DOHH2 (cell line): ENCODE results near the gene NHLRC2.

Source experiments
- H3F3A ChIP-seq: fragments of 200-600 bp; sonication (generic), shearing (Covaris generic); 2 replicates; pipeline ENCODE4 v1.6.0; 2016; ENCODE audit warnings: antibody characterized with exemption, mild to moderate bottlenecking; ENCODE audit not compliant: control insufficient read depth, insufficient read depth
- H3K27ac ChIP-seq: fragments of 200-600 bp; sonication (generic); 2 replicates; pipeline ENCODE4 v1.5.1; 2014; ENCODE audit warnings: low read depth, mild to moderate bottlenecking, low read length, moderate library complexity
- H3K27me3 ChIP-seq: fragments of 200-600 bp; sonication (generic); 2 replicates; pipeline ENCODE4 v1.6.1; 2014; ENCODE audit warnings: mild to moderate bottlenecking, low read length, mixed read lengths; ENCODE audit not compliant: control insufficient read depth
- H3K36me3 ChIP-seq: fragments of 200-600 bp; sonication (generic); 2 replicates; pipeline ENCODE4 v1.6.1; 2014; ENCODE audit warnings: mild to moderate bottlenecking, low read length, moderate library complexity, mixed read lengths; ENCODE audit not compliant: control insufficient read depth
- H3K4me1 ChIP-seq: fragments of 200-600 bp; sonication (generic); 2 replicates; pipeline ENCODE4 v1.6.1; 2014; ENCODE audit warnings: mild to moderate bottlenecking, low read length, mixed read lengths; ENCODE audit not compliant: control insufficient read depth
- H3K4me2 ChIP-seq: fragments of 200-600 bp; sonication (generic); 2 replicates; pipeline ENCODE4 v1.6.0; 2014; ENCODE audit warnings: mild to moderate bottlenecking, low read length, moderate library complexity
- H3K4me3 ChIP-seq: fragments of 200-600 bp; sonication (generic); 2 replicates; pipeline ENCODE4 v1.5.1; 2014; ENCODE audit warnings: mild to moderate bottlenecking, low read length, mixed read lengths
- H3K79me2 ChIP-seq: fragments of 200-600 bp; sonication (generic); 2 replicates; pipeline ENCODE4 v1.6.1; 2014; ENCODE audit warnings: mild to moderate bottlenecking, low read length, mixed read lengths; ENCODE audit not compliant: control insufficient read depth
- H3K9me2 ChIP-seq: fragments of 200-600 bp; sonication (generic); replicated peaks from 2 replicates; pipeline ENCODE4 v1.6.1; 2014; ENCODE audit warnings: mild to moderate bottlenecking, low read length, mixed read lengths; ENCODE audit not compliant: control insufficient read depth
- H3K9me3 ChIP-seq: fragments of 200-600 bp; sonication (generic); 2 replicates; pipeline ENCODE4 v1.6.1; 2014; ENCODE audit warnings: antibody characterized with exemption, low read length, mixed read lengths; ENCODE audit not compliant: control insufficient read depth, insufficient read depth
- H4K20me1 ChIP-seq: fragments of 200-600 bp; sonication (generic); 2 replicates; pipeline ENCODE4 v1.6.0; 2014; ENCODE audit warnings: low read depth, mild to moderate bottlenecking, antibody characterized with exemption, low read length, moderate library complexity; ENCODE audit not compliant: control insufficient read depth, insufficient read depth
- CTCF ChIP-seq: fragments of 200-600 bp; sonication (generic); IDR thresholded peaks from one replicate; pipeline ENCODE4 v1.5.1; 2014; ENCODE audit warnings: antibody characterized with exemption, mild to moderate bottlenecking, low read depth, low read length; ENCODE audit not compliant: poor library complexity, severe bottlenecking
- EZH2phosphoT487 ChIP-seq: fragments of 200-600 bp; sonication (generic); IDR thresholded peaks from 2 replicates; pipeline ENCODE4 v1.6.1; 2017; ENCODE audit warnings: borderline replicate concordance, mild to moderate bottlenecking, antibody characterized with exemption, low read length, moderate library complexity, mixed read lengths

NHLRC2 gene

GRCh38 chr10:113899952-113900598 is 45.6 kb downstream of the NHLRC2 start:
- Histone ChIP-seq H3K4me1 (no peaks in the 10 kb centered on the region), H3K36me3 (peaks cover 40% of the 10 kb centered on the region), H3K27ac (no peak overlapping the region), H3K27me3 (no peaks in the 10 kb centered on the region), H3K4me2 (no peak overlapping the region), H3K9me3 (no peaks in the 10 kb centered on the region), H3K79me2 (no peaks in the 10 kb centered on the region), H3K4me3 (no peak overlapping the region), H3F3A (no peaks in the 10 kb centered on the region), H4K20me1 (no peaks in the 10 kb centered on the region), H3K9me2 (no peaks in the 10 kb centered on the region)
- TF ChIP-seq EZH2phosphoT487 (no peak), CTCF (no peak)

GRCh38 chr10:113905756-113906155 is 51.3 kb downstream of the NHLRC2 start:
- H3K27ac ChIP-seq, result no peak overlapping the region
- peaks cover 58% of the 10 kb centered on the region for H3K36me3 ChIP-seq
- no peaks in the 10 kb centered on the region for H3K9me2 ChIP-seq
- H3K4me2 ChIP-seq, result no peak overlapping the region
- no peak overlapping the region for H3K4me3 ChIP-seq
- H3K27me3 ChIP-seq, result no peaks in the 10 kb centered on the region
- no peaks in the 10 kb centered on the region for H3F3A ChIP-seq
- no peaks in the 10 kb centered on the region for H3K9me3 ChIP-seq
- no peaks in the 10 kb centered on the region for H3K4me1 ChIP-seq
- no peaks in the 10 kb centered on the region for H3K79me2 ChIP-seq
- no peak for TF ChIP-seq CTCF
- TF ChIP-seq EZH2phosphoT487, result no peak
- no peaks in the 10 kb centered on the region for H4K20me1 ChIP-seq

DNA sequence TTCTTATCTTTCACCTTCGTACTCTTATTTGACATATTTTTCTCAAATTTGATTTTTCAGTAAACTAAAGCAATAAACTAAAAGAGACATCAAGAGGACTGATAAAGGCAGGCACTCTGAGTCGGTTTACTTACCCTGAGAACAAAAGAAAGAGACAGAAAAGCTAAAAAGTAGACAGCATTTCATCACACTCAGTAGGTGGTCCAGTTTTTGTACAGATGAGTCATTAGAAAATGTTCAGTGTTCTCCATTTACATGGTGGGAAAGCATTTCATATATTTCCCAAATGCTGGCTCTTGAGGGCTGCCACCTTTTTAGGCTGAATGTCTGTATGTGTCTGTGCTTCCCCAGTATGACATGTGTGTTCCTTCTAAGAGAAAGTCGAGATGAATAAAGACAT is 52.7 kb downstream of the NHLRC2 start:
- no peak overlapping the region for H3K27ac ChIP-seq
- no peaks in the 10 kb centered on the region for H3K79me2 ChIP-seq
- TF ChIP-seq CTCF, result no peak
- no peak for TF ChIP-seq EZH2phosphoT487
- no peaks in the 10 kb centered on the region for H3K4me1 ChIP-seq
- no peaks in the 10 kb centered on the region for H3K9me3 ChIP-seq
- H3K27me3 ChIP-seq, result no peaks in the 10 kb centered on the region
- no peak overlapping the region for H3K4me3 ChIP-seq
- H3F3A ChIP-seq, result no peaks in the 10 kb centered on the region
- peaks cover 55% of the 10 kb centered on the region for H3K36me3 ChIP-seq
- H3K4me2 ChIP-seq, result no peak overlapping the region
- H3K9me2 ChIP-seq, result no peaks in the 10 kb centered on the region
- H4K20me1 ChIP-seq, result no peaks in the 10 kb centered on the region
